HS-27A (cell line): Measurements from ENCODE around the gene EPS15.

Experiments
- DNase-seq: peaks from one replicate; pipeline ENCODE4 v3.0.0-alpha.2; 2012; ENCODE audit warnings: low read depth, missing footprints

The EPS15 gene

GRCh38 chr1:51373898-51374297 is 145.2 kb downstream of the EPS15 start:
- no peak for DNase-seq

GRCh38 chr1:51372561-51372960 is 146.5 kb downstream of the EPS15 start:
- DNase-seq = no peak

GRCh38 chr1:51369171-51369570 is 149.9 kb downstream of the EPS15 start:
- DNase-seq = no peak

GRCh38 chr1:51365774-51366173 is 153.3 kb downstream of the EPS15 start:
- DNase-seq = no peak

GRCh38 chr1:51359879-51360278 is 159.2 kb downstream of the EPS15 start:
- DNase-seq = no peak

- DNase-seq = no peak
Observed at GRCh38 chr1:51355382-51355781, 163.7 kb downstream of the EPS15 start.

GRCh38 chr1:51354416-51354815 is 164.7 kb downstream of the EPS15 start:
- no peak for DNase-seq

GRCh38 chr1:51351907-51352306 is 167.2 kb downstream of the EPS15 start:
- no peak for DNase-seq

GRCh38 chr1:51349862-51350261 is 169.2 kb downstream of the EPS15 start:
- DNase-seq = no peak

GRCh38 chr1:51348147-51348527 is 170.9 kb downstream of the EPS15 start:
- no peak for DNase-seq

- no peak for DNase-seq
Observed at GRCh38 chr1:51347398-51348146, 171.5 kb downstream of the EPS15 start.

- DNase-seq = no peak
Observed at GRCh38 chr1:51346086-51346942, 172.8 kb downstream of the EPS15 start.

GRCh38 chr1:51345300-51345687 is 173.8 kb downstream of the EPS15 start:
- DNase-seq = no peak

GRCh38 chr1:51344602-51345299 is 174.3 kb downstream of the EPS15 start:
- no peak for DNase-seq

GRCh38 chr1:51344276-51344601 is 174.8 kb downstream of the EPS15 start:
- DNase-seq = no peak

GRCh38 chr1:51343624-51344023 is 175.4 kb downstream of the EPS15 start:
- DNase-seq = no peak

GRCh38 chr1:51342591-51343206 is 176.4 kb downstream of the EPS15 start:
- no peak for DNase-seq

- no peak for DNase-seq
Observed at GRCh38 chr1:51341876-51342496, 177.1 kb downstream of the EPS15 start.

- DNase-seq = no peak
Observed at GRCh38 chr1:51340380-51340779, 178.7 kb downstream of the EPS15 start.

GRCh38 chr1:51336711-51337110 is 182.4 kb downstream of the EPS15 start:
- no peak for DNase-seq

- DNase-seq = no peak
Observed at GRCh38 chr1:51336004-51336403, 183.1 kb downstream of the EPS15 start.
